HepG2 (cell line): Measurements from ENCODE around the gene ZFHX3. TPM values are rescaled to one million over a fixed set of nuclear protein-coding genes. Genes with fewer than 3 reads are reported as not detected.

ENCODE experiments used
- AGO2 ChIP-seq: fragments of 200-400 bp; formaldehyde crosslinking; optimal IDR thresholded peaks from 2 replicates; pipeline ENCODE3; 2017; ENCODE audit warnings: mild to moderate bottlenecking, low read depth, low read length, moderate library complexity
- ARHGAP35 ChIP-seq: sonication (generic); formaldehyde crosslinking; IDR thresholded peaks from 2 replicates; pipeline ENCODE4 v1.9.0; 2022; ENCODE audit warnings: mild to moderate bottlenecking, inconsistent platforms, moderate library complexity, missing genetic modification reagents, borderline replicate concordance
- CHD4 ChIP-seq: fragments of 200-600 bp; sonication (generic); IDR thresholded peaks from 2 replicates; pipeline ENCODE4 v1.7.0; 2017; ENCODE audit warnings: mild to moderate bottlenecking, low read length, borderline replicate concordance
- FOXM1 ChIP-seq: sonication (generic); formaldehyde crosslinking; IDR thresholded peaks from 2 replicates; pipeline ENCODE4 v1.5.0; 2020; ENCODE audit warnings: missing genetic modification reagents
- HCFC1 ChIP-seq: fragments of 150-350 bp; IDR thresholded peaks from 2 replicates; pipeline ENCODE4 v1.6.1; 2014; ENCODE audit warnings: low read depth, low read length
- MED1 ChIP-seq: sonication (generic); formaldehyde crosslinking; IDR thresholded peaks from 2 replicates; pipeline ENCODE4 v1.4.0; 2020; ENCODE audit warnings: missing genetic modification reagents
- NFATC3 ChIP-seq: sonication (generic); formaldehyde crosslinking; IDR thresholded peaks from 2 replicates; pipeline ENCODE4 v1.5.1; 2020; ENCODE audit warnings: mild to moderate bottlenecking, missing genetic modification reagents
- SNRNP70 ChIP-seq: fragments of 200-400 bp; formaldehyde crosslinking; IDR thresholded peaks from 2 replicates; pipeline ENCODE4 v1.6.1; 2017; ENCODE audit warnings: mild to moderate bottlenecking, low read depth, low read length, moderate library complexity
- YEATS2 ChIP-seq: sonication (generic); formaldehyde crosslinking; IDR thresholded peaks from 2 replicates; pipeline ENCODE4 v1.4.0; 2020; ENCODE audit warnings: missing genetic modification reagents, borderline replicate concordance
- ZNF20 ChIP-seq: sonication (generic); formaldehyde crosslinking; IDR thresholded peaks from 2 replicates; pipeline ENCODE4 v1.4.0; 2020; ENCODE audit warnings: mild to moderate bottlenecking, moderate library complexity, missing genetic modification reagents
- ZNF382 ChIP-seq: sonication (generic); formaldehyde crosslinking; IDR thresholded peaks from 2 replicates; pipeline ENCODE4 v1.5.0; 2020; ENCODE audit warnings: missing genetic modification reagents, mild to moderate bottlenecking, borderline replicate concordance
- ZNF383 ChIP-seq: sonication (generic); formaldehyde crosslinking; IDR thresholded peaks from 2 replicates; pipeline ENCODE4 v1.4.0; 2020; ENCODE audit warnings: missing genetic modification reagents, mild to moderate bottlenecking, borderline replicate concordance
- ZNF549 ChIP-seq: sonication (generic); formaldehyde crosslinking; IDR thresholded peaks from 2 replicates; pipeline ENCODE4 v1.5.0; 2020; ENCODE audit warnings: missing genetic modification reagents
- ZNF747 ChIP-seq: sonication (generic); formaldehyde crosslinking; IDR thresholded peaks from 2 replicates; pipeline ENCODE4 v1.8.1; 2023; ENCODE audit warnings: missing genetic modification reagents, mild to moderate bottlenecking, borderline replicate concordance
- ZNF775 ChIP-seq: sonication (generic); formaldehyde crosslinking; IDR thresholded peaks from 2 replicates; pipeline ENCODE4 v1.4.0; 2020; ENCODE audit warnings: missing genetic modification reagents, mild to moderate bottlenecking, moderate library complexity, borderline replicate concordance
- polyA plus RNA-seq, 8 experiments: library from polyadenylated mRNA; depleted of rRNA in 3 of 8; stranded (reverse) in 7 of 8; unstranded in 1 of 8; fragments of >200 nt; fragmentation: Illumina TruSeq in 4 of 8; extraction: Trizol in 4 of 8; gene quantifications; 2 replicates each; pipeline versions ENCODE4 v1.2.1 to v1.2.3, GENCODE V29; 2011 to 2016; ENCODE audit warnings: low read depth in 4 of 8, missing spikeins in 1 of 8, mixed read lengths in 1 of 8; ENCODE audit not compliant: insufficient read depth in 1 of 8
- total RNA-seq, 5 experiments: library from RNA; depleted of rRNA; stranded (reverse); fragments of >200 nt; fragmentation: Illumina TruSeq; extraction: Trizol; gene quantifications; 2 replicates each; pipeline ENCODE4 v1.2.3, GENCODE V29; 2016; ENCODE audit warnings: low read depth in 1 of 5
- TF ChIP-seq, protein P1 (sequence below): sonication (generic); formaldehyde crosslinking; IDR thresholded peaks from 2 replicates; pipeline ENCODE4 v1.8.0; 2022; ENCODE audit warnings: missing genetic modification reagents, mild to moderate bottlenecking, moderate library complexity, borderline replicate concordance
- TF ChIP-seq, protein P2 (sequence below): sonication (generic); formaldehyde crosslinking; IDR thresholded peaks from 2 replicates; pipeline ENCODE4 v1.4.0; 2020; ENCODE audit warnings: missing genetic modification reagents
- TF ChIP-seq, protein P3 (sequence below): sonication (generic); formaldehyde crosslinking; IDR thresholded peaks from 2 replicates; pipeline ENCODE4 v1.5.1; 2020; ENCODE audit warnings: mild to moderate bottlenecking, moderate library complexity, missing genetic modification reagents
- TF ChIP-seq, protein P4 (sequence below): sonication (generic); formaldehyde crosslinking; IDR thresholded peaks from 2 replicates; pipeline ENCODE4 v1.5.0; 2020; ENCODE audit warnings: missing genetic modification reagents, mild to moderate bottlenecking, borderline replicate concordance

The ZFHX3 gene
- total and polyA plus RNA-seq, 2 of the 13 experiments (the other 11 are each of a cell fraction or from before 2014, with no cell fraction given): 5.0 to 6.0 TPM

DNA sequence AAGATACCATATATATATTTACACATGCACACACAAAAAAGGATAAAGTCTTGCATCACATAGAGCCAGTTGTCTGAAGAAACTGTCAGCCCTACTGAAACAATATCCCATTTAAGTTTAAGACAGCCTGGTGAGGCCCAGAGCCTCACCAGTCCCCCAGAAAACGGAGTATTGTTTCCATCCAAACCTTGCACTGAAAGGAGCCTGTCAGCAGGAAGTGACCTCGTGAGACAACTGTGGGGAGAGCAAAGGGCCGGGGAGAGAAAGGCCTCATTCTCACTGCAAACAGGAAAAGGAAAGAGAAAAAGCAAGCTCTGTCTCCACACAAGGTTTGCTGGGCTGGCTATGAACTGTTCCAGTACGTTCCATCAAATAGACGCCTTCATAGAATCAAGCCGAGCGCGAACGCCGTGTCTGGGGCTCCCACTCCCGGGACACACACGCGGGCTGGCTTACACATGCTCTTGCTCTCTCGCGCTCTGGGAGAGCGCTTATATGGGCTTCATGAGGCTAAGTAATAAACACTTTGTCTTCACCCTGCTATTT is 44.4 kb upstream of the ZFHX3 start (continued):
- TF ChIP-seq, protein P1, sequence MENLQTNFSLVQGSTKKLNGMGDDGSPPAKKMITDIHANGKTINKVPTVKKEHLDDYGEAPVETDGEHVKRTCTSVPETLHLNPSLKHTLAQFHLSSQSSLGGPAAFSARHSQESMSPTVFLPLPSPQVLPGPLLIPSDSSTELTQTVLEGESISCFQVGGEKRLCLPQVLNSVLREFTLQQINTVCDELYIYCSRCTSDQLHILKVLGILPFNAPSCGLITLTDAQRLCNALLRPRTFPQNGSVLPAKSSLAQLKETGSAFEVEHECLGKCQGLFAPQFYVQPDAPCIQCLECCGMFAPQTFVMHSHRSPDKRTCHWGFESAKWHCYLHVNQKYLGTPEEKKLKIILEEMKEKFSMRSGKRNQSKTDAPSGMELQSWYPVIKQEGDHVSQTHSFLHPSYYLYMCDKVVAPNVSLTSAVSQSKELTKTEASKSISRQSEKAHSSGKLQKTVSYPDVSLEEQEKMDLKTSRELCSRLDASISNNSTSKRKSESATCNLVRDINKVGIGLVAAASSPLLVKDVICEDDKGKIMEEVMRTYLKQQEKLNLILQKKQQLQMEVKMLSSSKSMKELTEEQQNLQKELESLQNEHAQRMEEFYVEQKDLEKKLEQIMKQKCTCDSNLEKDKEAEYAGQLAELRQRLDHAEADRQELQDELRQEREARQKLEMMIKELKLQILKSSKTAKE (CRISPR knock-in tag): no peak
- no peak for TF ChIP-seq CHD4
- TF ChIP-seq, protein P2, sequence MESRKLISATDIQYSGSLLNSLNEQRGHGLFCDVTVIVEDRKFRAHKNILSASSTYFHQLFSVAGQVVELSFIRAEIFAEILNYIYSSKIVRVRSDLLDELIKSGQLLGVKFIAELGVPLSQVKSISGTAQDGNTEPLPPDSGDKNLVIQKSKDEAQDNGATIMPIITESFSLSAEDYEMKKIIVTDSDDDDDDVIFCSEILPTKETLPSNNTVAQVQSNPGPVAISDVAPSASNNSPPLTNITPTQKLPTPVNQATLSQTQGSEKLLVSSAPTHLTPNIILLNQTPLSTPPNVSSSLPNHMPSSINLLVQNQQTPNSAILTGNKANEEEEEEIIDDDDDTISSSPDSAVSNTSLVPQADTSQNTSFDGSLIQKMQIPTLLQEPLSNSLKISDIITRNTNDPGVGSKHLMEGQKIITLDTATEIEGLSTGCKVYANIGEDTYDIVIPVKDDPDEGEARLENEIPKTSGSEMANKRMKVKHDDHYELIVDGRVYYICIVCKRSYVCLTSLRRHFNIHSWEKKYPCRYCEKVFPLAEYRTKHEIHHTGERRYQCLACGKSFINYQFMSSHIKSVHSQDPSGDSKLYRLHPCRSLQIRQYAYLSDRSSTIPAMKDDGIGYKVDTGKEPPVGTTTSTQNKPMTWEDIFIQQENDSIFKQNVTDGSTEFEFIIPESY (CRISPR knock-in tag): peak; percentile 97
- TF ChIP-seq HCFC1: no peak
- TF ChIP-seq MED1: no peak
- no peak for TF ChIP-seq AGO2
- TF ChIP-seq NFATC3 (CRISPR knock-in tag): no peak
- TF ChIP-seq ZNF20: no peak
- TF ChIP-seq ZNF775 (CRISPR knock-in tag): no peak
- no peak for TF ChIP-seq ZNF549 (CRISPR knock-in tag)
- TF ChIP-seq ARHGAP35 (CRISPR knock-in tag): no peak
- TF ChIP-seq ZNF383 (CRISPR knock-in tag): no peak
- TF ChIP-seq, protein P3, sequence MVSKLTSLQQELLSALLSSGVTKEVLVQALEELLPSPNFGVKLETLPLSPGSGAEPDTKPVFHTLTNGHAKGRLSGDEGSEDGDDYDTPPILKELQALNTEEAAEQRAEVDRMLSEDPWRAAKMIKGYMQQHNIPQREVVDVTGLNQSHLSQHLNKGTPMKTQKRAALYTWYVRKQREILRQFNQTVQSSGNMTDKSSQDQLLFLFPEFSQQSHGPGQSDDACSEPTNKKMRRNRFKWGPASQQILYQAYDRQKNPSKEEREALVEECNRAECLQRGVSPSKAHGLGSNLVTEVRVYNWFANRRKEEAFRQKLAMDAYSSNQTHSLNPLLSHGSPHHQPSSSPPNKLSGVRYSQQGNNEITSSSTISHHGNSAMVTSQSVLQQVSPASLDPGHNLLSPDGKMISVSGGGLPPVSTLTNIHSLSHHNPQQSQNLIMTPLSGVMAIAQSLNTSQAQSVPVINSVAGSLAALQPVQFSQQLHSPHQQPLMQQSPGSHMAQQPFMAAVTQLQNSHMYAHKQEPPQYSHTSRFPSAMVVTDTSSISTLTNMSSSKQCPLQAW (CRISPR knock-in tag): no peak
- TF ChIP-seq, protein P4, sequence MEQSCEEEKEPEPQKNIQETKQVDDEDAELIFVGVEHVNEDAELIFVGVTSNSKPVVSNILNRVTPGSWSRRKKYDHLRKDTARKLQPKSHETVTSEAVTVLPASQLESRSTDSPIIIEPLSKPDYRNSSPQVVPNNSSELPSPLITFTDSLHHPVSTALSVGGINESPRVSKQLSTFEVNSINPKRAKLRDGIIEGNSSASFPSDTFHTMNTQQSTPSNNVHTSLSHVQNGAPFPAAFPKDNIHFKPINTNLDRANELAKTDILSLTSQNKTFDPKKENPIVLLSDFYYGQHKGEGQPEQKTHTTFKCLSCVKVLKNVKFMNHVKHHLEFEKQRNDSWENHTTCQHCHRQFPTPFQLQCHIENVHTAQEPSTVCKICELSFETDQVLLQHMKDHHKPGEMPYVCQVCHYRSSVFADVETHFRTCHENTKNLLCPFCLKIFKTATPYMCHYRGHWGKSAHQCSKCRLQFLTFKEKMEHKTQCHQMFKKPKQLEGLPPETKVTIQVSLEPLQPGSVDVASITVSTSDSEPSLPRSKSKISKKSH (CRISPR knock-in tag): no peak
- TF ChIP-seq SNRNP70: no peak
- no peak for TF ChIP-seq FOXM1 (CRISPR knock-in tag)
- no peak for TF ChIP-seq ZNF382 (CRISPR knock-in tag)
- peak; percentile 54; the same call in 1 of the 2 replicates for TF ChIP-seq YEATS2 (CRISPR knock-in tag)
- no peak for TF ChIP-seq ZNF747
